Measurements from ENCODE around the gene RAP1GAP.

- TF ChIP-seq CTCF (IDR thresholded peaks at IDR 0.05; ENCODE audit: low read length) (no peak), EZH2 (IDR thresholded peaks at IDR 0.05; ENCODE audit: borderline replicate concordance, low read length) (no peak)
Observed at GRCh38 chr1:21567241-21568005, 101.7 kb downstream of the RAP1GAP start.
